ENCODE measurements around the gene CTRB2.

Gene CTRB2

GRCh38 chr16:75176926-75177325 lies 30.0 kb downstream of the CTRB2 start:
- no peak for DNase-seq (ENCODE audit: low read depth in 2 of 2, low spot score in 1 of 2)

- DNase-seq (ENCODE audit: low read depth in 2 of 2, low spot score in 1 of 2): no peak
Observed at GRCh38 chr16:75175074-75175473, 31.9 kb downstream of the CTRB2 start.

DNA sequence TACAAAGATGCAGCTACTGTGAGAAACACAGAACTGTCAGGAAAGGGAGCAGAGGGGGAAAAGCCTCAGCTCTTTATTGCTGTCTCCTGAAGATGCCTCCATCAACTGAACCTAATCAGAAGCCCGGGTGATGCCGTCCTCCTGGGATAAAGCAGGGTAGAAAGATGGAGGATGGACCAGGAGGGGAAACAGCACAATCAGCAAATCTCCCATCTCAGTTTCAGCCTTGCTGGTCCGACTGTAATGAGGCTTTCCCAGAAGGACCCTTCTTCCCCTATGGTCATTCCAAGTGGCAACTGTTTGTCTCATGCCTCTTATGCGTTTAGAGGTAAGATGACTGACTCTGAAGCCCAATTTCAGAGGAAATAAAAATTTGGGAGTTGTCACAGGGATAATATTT lies 34.4 kb downstream of the CTRB2 start:
- DNase-seq (ENCODE audit: low read depth in 2 of 2, low spot score in 1 of 2): no peak

- DNase-seq (ENCODE audit: low read depth in 2 of 2, low spot score in 1 of 2): no peak
Observed at GRCh38 chr16:75169899-75170405, 37.0 kb downstream of the CTRB2 start.

GRCh38 chr16:75160386-75160785 lies 46.6 kb downstream of the CTRB2 start:
- no peak for DNase-seq (ENCODE audit: low read depth in 2 of 2, low spot score in 1 of 2)

Measured in stimulated activated CD8-positive, alpha-beta memory T cell treated with anti-CD3 and anti-CD28 coated beads, Interleukin-4, amount 100 ng/mL, for 1 hour (primary cell).